GM21423 (cell line): ENCODE data around the gene KCNQ1OT1.

ENCODE experiments used
- ATAC-seq: cut with Tn5 transposase; IDR thresholded peaks from one replicate; pipeline ENCODE4 v1.9.1; 2021; ENCODE audit warnings: mild to moderate bottlenecking, moderate library complexity; ENCODE audit not compliant: unreplicated experiment

KCNQ1OT1 gene

GRCh38 chr11:2612884-2613571, 86.8 kb downstream of the KCNQ1OT1 start:
- ATAC-seq = no peak

- no peak for ATAC-seq
Observed at GRCh38 chr11:2609345-2609744, 90.4 kb downstream of the KCNQ1OT1 start.

- ATAC-seq = no peak
Observed at GRCh38 chr11:2599561-2600189, 100.1 kb downstream of the KCNQ1OT1 start.

DNA sequence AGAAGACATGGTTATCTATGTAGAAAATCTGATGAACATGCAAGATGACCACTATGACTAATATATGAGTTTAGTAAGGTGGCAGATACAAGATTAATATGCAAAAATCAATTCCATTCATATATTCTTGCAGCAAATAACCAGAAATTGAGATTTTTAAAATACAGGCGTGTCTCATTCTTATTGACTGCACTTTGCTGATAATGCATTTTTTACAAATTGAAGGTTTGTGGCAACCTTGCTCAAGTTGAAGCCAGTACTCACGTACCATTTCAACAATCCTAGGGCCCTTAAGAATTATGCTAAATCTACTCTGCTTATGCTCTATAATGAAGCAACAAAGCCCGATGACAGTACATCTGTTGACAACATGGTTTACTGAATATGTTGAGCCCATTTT, 104.6 kb downstream of the KCNQ1OT1 start:
- no peak for ATAC-seq

- ATAC-seq = no peak
Observed at GRCh38 chr11:2594267-2594666, 105.5 kb downstream of the KCNQ1OT1 start.

DNA sequence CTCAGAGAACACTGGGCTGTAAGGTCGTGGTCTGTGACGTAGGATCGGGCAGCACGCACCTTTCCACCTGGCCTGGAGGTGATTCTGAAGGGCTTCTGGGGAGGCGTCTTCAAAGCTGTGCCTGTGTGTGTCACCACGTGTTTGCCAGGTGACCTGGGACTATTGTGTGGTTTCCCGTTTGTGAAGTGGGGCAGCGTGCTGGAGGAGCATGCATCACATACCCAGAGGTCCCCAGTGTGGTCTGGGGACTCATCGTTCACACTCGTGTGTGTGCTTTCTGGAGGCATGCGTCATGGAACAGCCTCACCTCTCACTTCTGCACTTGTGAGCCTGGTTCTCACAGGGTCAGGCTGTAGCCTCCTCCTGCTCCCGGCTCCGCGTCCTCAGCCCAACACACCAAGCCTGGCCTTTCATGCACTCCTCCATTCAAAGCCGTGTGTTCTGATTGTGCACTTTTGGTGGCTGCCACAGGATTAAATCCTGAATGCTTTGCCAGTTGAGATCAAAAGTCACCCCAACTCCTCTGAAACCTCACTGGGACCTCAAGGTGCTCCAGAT, 106.3 kb downstream of the KCNQ1OT1 start:
- no peak for ATAC-seq

- no peak for ATAC-seq
Observed at GRCh38 chr11:2592559-2593392, 107.0 kb downstream of the KCNQ1OT1 start.

- ATAC-seq = no peak
Observed at GRCh38 chr11:2591805-2592204, 108.0 kb downstream of the KCNQ1OT1 start.

DNA sequence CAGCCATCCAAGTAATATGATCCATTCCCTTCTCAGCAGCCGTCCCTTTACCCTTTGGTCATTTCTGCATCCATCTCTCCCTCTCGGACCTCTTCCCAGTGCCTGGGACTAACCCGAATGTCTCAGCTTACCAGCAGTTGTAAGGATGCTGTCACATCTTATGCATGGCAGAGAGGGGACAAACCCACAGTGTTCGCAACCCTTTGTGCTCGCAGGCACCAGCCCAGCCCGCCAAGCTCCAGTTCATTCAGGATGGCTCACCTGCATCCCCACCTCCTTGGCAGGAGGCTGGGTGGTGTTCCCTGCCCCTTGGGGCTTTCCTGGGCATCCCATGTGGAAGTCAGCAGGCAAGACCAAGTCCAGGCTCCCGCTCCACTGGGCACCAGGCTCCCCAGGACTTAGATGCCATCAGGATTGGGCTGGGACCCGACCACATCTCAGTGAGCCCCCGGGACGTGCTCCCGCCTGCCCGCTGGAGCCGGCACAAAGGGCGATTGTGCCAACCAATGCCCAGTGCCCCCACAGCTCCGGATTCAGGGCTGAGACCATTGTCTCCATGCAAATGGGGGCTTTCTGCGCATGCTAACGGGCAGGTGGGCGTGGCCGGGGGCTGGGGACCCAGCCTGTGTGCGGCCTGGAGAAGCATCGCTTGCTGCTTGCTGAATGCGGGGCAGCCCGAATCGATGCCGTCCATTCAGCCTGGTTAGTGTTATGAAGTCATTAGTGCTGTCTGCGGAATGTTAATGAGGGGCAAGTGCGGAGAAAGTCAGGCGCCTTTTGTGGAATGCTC, 108.6 kb downstream of the KCNQ1OT1 start:
- no peak for ATAC-seq

DNA sequence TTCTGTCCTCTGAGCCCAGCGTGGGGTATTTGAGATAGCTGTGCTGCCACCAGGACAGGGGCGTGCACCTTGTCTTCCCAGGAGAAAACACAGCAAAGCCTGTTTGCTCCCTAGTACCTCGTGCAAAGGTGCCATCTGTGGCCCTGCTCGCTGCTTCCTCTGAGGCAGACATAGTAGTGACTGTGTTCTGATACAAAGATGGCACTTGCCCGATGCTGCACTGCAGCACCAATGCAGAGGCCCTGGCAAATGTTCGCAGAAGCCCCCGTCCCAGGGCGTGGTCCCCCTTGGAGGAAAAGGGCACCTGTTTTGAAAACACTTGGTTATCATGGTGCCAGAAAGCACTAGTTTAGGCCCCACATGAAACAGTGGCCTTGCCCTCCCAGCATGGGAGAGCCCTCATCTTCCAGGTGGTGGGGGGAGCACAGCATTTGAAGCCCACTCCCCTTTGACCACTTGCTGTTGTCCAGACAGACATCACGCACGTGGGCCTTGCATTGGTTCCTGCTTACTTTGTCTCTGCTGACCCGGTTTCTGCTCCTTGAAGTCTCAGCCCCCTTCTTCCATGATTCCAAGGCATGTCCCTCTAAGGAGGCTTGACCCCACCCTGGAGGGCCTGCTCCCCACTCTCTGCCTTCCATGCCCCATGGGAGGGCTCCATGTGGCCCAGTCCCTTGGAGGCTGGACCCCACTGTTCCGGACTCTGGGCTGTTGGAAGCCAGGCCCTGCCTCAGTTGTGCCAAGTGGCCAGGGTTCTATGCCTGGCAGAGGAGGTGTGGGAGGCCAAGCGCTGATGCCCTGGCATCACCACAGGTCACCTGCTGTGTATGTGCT, 109.4 kb downstream of the KCNQ1OT1 start:
- ATAC-seq = no peak

DNA sequence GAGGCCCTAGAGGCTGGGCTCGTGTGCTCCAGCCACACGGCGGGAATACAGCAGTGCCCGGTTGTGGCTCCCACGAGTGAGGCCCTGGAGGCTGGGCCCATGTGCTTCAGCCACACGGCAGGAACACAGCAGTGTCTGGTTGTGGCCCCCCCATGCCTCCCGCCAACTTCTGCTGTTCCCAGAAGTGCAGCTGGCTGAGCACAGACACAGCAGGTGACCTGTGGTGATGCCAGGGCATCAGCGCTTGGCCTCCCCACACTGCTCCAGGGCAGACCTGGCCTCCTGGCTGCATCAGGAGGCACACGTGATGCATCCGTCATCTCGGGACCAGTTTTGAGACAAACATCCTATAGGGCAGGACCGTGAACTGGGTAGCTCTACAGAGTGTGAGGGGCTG, 110.3 kb downstream of the KCNQ1OT1 start:
- no peak for ATAC-seq

- no peak for ATAC-seq
Observed at GRCh38 chr11:2588809-2589537, 110.8 kb downstream of the KCNQ1OT1 start.

GRCh38 chr11:2587976-2588748, 111.6 kb downstream of the KCNQ1OT1 start:
- ATAC-seq = no peak

DNA sequence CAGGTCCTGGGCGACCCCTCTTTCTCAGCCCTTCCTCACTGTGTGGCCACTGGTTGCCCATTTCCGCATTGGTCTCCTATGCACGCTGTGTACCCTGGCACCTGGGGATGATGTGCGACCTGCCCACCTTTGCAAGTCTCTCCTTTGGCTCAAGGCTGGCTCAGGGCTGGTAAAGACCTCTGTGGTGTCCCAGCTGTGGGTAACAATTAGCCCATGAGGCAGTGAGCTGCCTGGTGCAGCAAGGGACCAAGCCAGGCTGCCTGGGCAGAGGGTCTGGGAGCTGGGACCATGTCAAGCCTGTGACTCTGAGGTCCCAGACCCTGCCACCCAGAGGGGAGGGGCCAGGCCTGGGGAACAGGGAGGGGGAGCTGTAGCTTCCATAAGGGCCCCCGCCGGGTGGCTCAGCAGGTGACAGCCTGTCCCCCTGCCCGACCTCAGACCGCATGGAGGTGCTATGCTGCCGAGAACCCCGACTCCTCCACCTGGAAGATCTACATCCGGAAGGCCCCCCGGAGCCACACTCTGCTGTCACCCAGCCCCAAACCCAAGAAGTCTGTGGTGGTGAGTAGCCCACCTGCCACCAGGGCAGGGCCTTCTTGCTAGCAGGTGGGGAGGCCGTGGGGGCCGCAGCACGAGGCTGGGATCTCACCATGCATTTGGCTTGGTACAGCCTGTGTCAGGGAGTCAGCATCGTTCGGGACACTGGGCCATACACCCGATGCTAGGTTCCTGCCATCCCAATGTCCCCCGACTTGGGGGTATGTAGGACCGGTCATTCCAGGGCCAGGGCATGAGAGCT, 112.5 kb downstream of the KCNQ1OT1 start:
- ATAC-seq = no peak

DNA sequence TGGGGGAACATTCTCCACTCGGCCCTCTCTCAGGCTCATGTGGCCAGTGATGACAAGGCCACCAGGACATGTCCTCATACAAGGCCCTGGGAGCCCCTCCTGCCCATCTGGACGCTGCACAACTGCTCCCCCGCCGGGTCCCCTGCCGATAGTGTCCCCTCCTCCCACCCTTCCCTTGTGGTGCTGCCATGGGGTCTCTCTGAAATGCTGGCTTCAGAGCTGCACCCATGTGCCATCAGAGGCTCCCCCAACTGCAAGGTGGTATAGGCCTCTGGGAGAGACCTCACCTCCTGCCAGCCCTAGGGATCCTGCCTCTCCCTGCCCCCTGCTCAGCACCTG, 113.0 kb downstream of the KCNQ1OT1 start:
- ATAC-seq = no peak

- no peak for ATAC-seq
Observed at GRCh38 chr11:2586087-2586792, 113.6 kb downstream of the KCNQ1OT1 start.

GRCh38 chr11:2585566-2586086, 114.2 kb downstream of the KCNQ1OT1 start:
- ATAC-seq = no peak
